ENCODE data around the gene NOP16.

GRCh38 chr5:176383961-176384360 is 4.4 kb downstream of the NOP16 start:
- TF ChIP-seq POLR2A (IDR thresholded peaks at IDR 0.05) (no peak), EP300 (IDR thresholded peaks at IDR 0.05) (no peak), CTCF (IDR thresholded peaks at IDR 0.05) (no peak)

Measured in upper lobe of left lung (tissue), 4 donors.